Measurements from ENCODE around the gene CRP. TPM values are rescaled to one million over a fixed set of nuclear protein-coding genes. Genes with fewer than 3 reads are reported as not detected.

Gene CRP
- total and polyA plus RNA-seq, 2 of the 13 experiments (the other 11 are each of a cell fraction or from before 2014, with no cell fraction given), result not detected

- H2AFZ ChIP-seq (ENCODE audit: low read length), result no peak overlapping the region
- ATAC-seq, result no peak
- no peak overlapping the region for H3K4me3 ChIP-seq (replicated peaks in 1 of 3; ENCODE audit: insufficient read depth in 1 of 3, low read depth in 2 of 3, low read length in 3 of 3)
- FAIRE-seq, result no peak
- no peaks in the 10 kb centered on the region for H3K36me3 ChIP-seq (replicated peaks in 1 of 2; ENCODE audit: control insufficient read depth in 1 of 2, insufficient read depth in 2 of 2, low read length in 2 of 2)
- H3K9ac ChIP-seq (ENCODE audit: insufficient read depth, low read depth, low read length), result no peak overlapping the region
- no peak overlapping the region for H3K27ac ChIP-seq (ENCODE audit: extremely low read length, insufficient read depth, low read length)
- in situ Hi-C loops (cut with HindIII; ENCODE audit: extremely low pct_ligation_motif_present, low pct_unique_long_range_greater_than_20kb), result no loop called here
- H3K9me3 ChIP-seq (ENCODE audit: low read length), result no peaks in the 10 kb centered on the region
- H3K4me1 ChIP-seq (ENCODE audit: insufficient read depth, low read length), result no peaks in the 10 kb centered on the region
- H3K4me2 ChIP-seq (ENCODE audit: low read depth, low read length), result no peak overlapping the region
- H4K20me1 ChIP-seq (ENCODE audit: insufficient read depth, low read length), result no peaks in the 10 kb centered on the region
- WGBS (ENCODE audit: low lambda C conversion rate), result 0% methylated on average over 1 of the region's 1 CpG
- intact Hi-C loops (cut with micrococcal nuclease; ENCODE audit: unreplicated experiment), result no loop called here
- H3K27me3 ChIP-seq (ENCODE audit: control insufficient read depth in 1 of 2, insufficient read depth in 2 of 2, low read length in 2 of 2), result no peaks in the 10 kb centered on the region
- no TSS peak for BruUV-seq (replicated peaks)
- no peaks in the 10 kb centered on the region for H3K79me2 ChIP-seq (ENCODE audit: insufficient read depth, low read length)
- DNase-seq (ENCODE audit: low spot score), result no peak
- POLR2A ChIA-PET, result no interaction called here
- CTCF ChIA-PET (ENCODE audit: low intra/inter-chr PET ratio, low total read pairs), result no interaction called here
- TF ChIP-seq ZNF720 (CRISPR knock-in tag; IDR thresholded peaks at IDR 0.05) (no peak), TOE1 (CRISPR knock-in tag; IDR thresholded peaks at IDR 0.05) (no peak), HNF1A (IDR thresholded peaks at IDR 0.05; ENCODE audit: low read depth) (no peak), HNF1A (CRISPR knock-in tag; IDR thresholded peaks at IDR 0.05; ENCODE audit: borderline replicate concordance) (no peak), RARG (CRISPR knock-in tag; IDR thresholded peaks at IDR 0.05; ENCODE audit: low read depth) (no peak), ZMYM4 (CRISPR knock-in tag; IDR thresholded peaks at IDR 0.05) (no peak)
- TF ChIP-seq, protein P1, sequence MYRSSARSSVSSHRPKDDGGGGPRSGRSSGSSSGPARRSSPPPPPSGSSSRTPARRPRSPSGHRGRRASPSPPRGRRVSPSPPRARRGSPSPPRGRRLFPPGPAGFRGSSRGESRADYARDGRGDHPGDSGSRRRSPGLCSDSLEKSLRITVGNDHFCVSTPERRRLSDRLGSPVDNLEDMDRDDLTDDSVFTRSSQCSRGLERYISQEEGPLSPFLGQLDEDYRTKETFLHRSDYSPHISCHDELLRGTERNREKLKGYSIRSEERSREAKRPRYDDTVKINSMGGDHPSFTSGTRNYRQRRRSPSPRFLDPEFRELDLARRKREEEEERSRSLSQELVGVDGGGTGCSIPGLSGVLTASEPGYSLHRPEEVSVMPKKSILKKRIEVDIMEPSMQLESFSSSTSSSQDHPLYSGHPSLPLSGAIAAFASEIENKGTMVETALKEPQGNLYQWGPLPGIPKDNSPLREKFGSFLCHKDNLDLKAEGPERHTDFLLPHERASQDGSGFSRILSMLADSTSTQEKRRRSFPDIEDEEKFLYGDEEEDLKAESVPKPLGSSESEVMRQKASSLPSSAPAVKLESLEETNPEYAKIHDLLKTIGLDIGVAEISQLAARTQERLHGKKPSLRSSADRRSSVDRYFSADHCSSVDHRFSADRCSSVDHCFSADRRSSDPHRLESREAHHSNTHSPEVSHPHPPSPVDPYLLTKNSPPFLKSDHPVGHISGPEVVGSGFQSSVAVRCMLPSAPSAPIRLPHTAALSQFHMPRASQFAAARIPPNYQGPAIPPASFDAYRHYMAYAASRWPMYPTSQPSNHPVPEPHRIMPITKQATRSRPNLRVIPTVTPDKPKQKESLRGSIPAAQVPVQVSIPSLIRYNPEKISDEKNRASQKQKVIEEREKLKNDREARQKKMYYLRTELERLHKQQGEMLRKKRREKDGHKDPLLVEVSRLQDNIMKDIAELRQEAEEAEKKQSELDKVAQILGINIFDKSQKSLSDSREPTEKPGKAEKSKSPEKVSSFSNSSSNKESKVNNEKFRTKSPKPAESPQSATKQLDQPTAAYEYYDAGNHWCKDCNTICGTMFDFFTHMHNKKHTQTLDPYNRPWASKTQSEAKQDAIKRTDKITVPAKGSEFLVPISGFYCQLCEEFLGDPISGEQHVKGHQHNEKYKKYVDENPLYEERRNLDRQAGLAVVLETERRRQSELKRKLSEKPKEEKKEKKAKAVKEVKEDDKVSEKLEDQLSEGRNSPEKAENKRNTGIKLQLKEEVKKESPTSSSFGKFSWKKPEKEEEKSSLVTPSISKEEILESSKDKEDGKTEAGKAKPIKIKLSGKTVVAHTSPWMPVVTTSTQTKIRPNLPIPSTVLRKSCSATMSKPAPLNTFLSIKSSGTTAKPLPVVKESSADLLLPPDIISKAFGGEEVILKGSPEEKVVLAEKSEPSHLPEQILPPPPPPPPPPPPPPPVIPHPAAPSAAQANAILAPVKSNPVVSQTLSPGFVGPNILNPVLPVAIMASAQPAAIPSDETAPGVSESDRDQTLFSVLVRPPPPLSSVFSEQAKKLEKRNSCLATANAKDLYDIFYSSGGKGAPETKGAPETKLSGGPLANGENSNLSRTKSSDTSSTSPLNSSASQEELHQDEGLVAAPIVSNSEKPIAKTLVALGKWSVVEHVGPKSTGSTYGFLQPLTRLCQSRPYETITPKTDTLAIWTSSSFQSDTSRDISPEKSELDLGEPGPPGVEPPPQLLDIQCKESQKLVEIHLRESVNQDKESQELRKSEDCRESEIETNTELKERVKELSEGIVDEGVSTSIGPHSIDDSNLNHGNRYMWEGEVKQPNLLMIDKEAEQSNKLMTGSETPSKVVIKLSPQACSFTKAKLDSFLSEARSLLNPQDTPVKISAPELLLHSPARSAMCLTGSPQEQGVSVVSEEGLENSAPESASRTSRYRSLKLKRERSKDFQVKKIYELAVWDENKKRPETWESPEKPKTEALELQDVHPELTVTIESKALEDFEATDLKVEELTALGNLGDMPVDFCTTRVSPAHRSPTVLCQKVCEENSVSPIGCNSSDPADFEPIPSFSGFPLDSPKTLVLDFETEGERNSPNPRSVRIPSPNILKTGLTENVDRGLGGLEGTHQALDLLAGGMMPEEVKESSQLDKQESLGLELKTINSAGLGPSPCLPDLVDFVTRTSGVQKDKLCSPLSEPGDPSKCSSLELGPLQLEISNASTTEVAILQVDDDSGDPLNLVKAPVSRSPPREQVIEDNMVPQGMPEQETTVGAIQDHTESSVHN (CRISPR knock-in tag; IDR thresholded peaks at IDR 0.05), result no peak
- TF ChIP-seq, protein P2, sequence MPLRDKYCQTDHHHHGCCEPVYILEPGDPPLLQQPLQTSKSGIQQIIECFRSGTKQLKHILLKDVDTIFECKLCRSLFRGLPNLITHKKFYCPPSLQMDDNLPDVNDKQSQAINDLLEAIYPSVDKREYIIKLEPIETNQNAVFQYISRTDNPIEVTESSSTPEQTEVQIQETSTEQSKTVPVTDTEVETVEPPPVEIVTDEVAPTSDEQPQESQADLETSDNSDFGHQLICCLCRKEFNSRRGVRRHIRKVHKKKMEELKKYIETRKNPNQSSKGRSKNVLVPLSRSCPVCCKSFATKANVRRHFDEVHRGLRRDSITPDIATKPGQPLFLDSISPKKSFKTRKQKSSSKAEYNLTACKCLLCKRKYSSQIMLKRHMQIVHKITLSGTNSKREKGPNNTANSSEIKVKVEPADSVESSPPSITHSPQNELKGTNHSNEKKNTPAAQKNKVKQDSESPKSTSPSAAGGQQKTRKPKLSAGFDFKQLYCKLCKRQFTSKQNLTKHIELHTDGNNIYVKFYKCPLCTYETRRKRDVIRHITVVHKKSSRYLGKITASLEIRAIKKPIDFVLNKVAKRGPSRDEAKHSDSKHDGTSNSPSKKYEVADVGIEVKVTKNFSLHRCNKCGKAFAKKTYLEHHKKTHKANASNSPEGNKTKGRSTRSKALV (CRISPR knock-in tag; IDR thresholded peaks at IDR 0.05), result no peak
- TF ChIP-seq, protein P3, sequence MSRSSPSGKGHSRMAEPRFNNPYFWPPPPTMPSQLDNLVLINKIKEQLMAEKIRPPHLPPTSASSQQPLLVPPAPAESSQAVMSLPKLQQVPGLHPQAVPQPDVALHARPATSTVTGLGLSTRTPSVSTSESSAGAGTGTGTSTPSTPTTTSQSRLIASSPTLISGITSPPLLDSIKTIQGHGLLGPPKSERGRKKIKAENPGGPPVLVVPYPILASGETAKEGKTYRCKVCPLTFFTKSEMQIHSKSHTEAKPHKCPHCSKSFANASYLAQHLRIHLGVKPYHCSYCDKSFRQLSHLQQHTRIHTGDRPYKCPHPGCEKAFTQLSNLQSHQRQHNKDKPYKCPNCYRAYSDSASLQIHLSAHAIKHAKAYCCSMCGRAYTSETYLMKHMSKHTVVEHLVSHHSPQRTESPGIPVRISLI (CRISPR knock-in tag; IDR thresholded peaks at IDR 0.05; ENCODE audit: borderline replicate concordance), result no peak
Observed at GRCh38 chr1:159704481-159704880, 9.9 kb downstream of the CRP start.

Measured in HepG2 (cell line).